HG02852 (cell line): ENCODE measurements around the gene NSRP1.
A peak's percentile ranks its signal among the peaks of the same experiment; 100 is the strongest.
"Not testable (repeated sequence)": the region's sequence is repeated elsewhere in the genome, so short reads cannot be mapped to it uniquely, and the experiment has no call there.

Experiments
- ATAC-seq: cut with Tn5 transposase; IDR thresholded peaks from one replicate; pipeline ENCODE4 v1.9.1; 2021; ENCODE audit warnings: mild to moderate bottlenecking, moderate library complexity; ENCODE audit not compliant: unreplicated experiment

The NSRP1 gene

GRCh38 chr17:30116661-30117551, at the start of gene NSRP1:
NSRP1 (plus strand) TSS chr17:30116816; CDS start chr17:30116844, 28 bp downstream.
- peak; percentile 91 for ATAC-seq

DNA sequence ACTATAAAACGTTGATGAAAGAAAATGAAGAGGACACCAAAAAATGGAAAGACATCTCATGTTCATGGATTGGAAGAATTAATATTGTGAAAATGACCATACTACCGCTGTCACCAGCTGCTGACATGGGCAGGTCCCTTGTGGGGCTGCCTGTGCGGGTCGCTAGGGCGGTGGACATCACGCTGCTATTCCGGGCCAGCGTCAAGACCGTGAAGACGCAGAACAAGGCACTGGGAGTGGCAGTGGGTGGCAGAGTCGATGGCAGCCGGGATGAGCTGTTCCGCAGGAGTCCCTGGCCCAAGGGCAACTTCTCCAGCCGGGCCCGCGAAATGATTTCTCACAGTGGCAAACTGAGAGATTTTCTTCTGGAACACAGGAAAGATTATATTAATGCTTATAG, 48.2 kb upstream of the NSRP1 start:
- ATAC-seq, result no peak

- ATAC-seq, result no peak
These were observed 42.4 kb upstream of the NSRP1 start for GRCh38 chr17:30074254-30074653.

DNA sequence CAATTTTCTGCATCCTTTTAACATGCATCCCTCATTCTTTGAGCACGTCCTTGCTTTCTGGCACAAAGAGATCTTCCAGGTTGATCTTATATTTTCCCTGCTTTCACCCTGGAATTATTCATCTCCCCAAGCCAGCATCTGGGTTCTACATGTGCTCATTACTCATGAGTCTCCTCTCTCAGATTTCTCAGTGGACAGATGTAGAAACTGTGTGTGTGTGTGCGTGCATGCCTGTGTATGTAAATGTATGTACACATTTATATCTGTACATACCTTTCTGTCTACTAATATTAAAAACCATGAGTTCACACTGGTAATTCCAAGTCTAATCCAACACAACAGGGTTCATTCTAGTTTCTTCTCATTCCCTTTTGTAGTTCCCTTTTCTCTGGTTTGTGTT, 41.9 kb upstream of the NSRP1 start:
- no peak for ATAC-seq

- no peak for ATAC-seq
These were observed 33.8 kb upstream of the NSRP1 start for GRCh38 chr17:30082773-30083172.

GRCh38 chr17:30084788-30085187, 31.8 kb upstream of the NSRP1 start:
- no peak for ATAC-seq

- no peak for ATAC-seq
These were observed 29.7 kb upstream of the NSRP1 start for GRCh38 chr17:30086896-30087295.

DNA sequence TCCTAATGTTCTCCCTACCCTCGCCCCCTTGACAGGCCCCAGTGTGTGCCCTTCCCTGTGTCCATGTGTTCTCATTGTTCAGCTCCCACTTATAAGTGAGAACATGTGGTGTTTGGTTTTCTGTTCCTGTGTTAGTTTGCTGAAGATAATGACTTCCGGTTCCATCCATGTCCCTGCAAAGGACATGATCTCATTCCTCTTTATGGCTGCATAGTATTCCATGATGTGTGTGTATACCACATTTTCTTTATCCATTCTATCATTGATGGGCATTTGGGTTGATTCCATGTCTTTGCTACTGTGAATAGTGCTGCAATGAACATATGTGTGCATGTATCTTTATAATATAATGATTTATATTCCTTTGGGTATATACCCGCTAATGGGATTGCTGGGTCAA, 29.2 kb upstream of the NSRP1 start:
- ATAC-seq, result not testable (repeated sequence)

GRCh38 chr17:30091121-30091670, 25.4 kb upstream of the NSRP1 start:
- no peak for ATAC-seq

GRCh38 chr17:30091771-30092170, 24.8 kb upstream of the NSRP1 start:
- ATAC-seq, result no peak

- no peak for ATAC-seq
These were observed 23.7 kb upstream of the NSRP1 start for GRCh38 chr17:30092886-30093285.

- ATAC-seq, result no peak
These were observed 23.0 kb upstream of the NSRP1 start for GRCh38 chr17:30093463-30094147.

DNA sequence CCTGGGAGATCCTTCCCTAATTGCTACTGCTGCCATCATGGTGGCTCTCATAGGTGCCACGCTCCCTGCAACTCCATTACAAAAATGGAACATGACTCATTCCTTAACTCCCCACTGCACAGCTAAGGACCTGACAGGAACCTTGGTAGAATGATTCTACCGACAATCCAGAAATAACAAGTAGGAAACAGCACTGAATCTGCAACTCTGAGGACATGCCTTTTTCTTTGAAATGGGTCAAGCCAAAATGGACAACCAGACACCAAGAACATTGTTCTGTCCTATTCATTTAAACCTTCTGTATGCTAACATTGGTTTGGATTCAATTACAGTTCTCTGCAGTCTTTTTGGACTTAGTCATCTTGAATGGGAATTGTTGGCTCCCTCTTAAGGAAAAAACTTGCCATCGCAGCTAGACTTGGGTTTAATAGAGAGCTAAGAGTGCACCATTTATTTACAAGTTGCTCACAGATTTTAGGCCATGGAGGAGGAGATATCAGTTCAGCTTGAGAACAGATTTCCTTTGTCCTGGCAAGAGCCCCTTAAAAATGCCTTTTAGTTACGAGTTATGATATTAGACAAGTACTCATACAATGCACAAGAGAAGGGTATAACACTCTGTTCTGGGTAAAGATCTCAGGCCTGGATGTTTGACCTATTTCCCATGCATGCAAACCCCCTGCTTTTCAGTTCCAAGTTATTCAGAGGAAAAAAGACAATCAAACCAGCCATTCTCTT, 20.9 kb upstream of the NSRP1 start:
- no peak for ATAC-seq

DNA sequence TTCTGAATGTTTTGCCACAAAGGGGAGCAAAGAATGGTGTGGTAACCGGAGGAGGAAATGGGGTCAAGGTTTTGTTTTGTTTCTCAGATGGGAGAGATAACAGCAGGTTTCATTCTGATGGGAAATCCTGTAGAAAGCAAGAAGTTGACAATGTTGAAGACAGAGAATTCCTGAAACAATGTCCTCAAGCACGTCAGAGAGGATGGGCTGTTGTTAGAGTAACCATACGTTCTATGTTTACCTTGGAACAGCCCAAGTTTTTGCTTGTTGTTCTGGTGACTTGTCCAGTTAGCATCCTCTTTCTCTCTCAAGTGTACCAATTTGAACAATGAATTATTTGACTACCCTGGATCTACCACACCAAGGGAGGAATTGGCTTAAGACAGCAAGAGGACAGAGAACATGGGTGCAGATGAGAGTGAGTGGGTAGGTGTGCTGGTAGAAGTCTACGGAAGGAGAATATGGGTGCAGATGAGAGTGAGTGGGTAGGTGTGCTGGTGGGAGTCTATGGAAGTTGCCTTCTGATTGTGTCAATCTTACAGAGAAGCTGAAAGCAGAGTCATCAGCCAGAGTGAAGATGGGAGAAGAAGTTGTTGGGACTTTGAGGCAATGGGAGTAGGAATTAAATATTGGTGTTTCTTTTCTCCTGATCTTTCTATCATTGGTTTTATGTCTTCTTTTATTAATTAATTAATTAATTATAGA, 14.8 kb upstream of the NSRP1 start:
- no peak for ATAC-seq

DNA sequence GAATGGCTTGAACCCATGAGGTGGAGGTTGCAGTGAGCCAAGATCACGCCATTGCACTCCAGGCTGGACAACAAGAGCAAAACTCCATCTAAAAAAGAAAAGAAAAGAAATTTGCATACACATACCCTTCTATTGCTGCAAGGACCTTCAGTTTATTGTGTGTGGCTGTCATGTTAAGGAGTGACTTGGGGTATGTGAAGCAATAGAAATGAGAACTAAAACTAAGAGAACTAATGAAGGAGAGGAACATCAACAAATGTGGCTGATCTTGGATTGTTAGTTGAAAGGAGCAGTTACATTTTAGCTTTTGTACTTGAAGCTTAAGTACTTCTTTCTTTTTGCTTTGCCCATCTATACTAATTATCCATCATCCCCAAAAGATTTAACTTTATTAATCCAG, 12.7 kb upstream of the NSRP1 start:
- no peak for ATAC-seq

GRCh38 chr17:30104575-30105339, 11.9 kb upstream of the NSRP1 start:
- no peak for ATAC-seq

DNA sequence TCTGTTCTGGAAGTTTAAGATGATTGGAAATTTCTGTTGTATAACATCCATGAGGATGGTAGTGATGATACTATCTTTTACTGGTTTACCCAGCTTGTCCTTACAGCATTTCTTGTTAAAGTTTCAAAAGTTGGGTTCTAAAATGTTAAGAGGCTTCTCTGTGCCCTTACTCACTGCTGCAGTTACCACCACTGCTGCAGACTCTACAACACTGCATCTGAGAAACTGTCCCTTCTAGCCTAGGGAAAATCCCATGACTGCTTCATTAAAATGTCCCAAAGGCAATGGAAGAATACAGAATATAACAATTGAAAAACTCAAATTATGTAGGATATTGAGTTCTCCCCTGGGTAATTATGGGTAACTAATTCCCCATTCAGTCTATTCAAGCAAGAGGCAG, 3.8 kb upstream of the NSRP1 start:
- ATAC-seq, result no peak

DNA sequence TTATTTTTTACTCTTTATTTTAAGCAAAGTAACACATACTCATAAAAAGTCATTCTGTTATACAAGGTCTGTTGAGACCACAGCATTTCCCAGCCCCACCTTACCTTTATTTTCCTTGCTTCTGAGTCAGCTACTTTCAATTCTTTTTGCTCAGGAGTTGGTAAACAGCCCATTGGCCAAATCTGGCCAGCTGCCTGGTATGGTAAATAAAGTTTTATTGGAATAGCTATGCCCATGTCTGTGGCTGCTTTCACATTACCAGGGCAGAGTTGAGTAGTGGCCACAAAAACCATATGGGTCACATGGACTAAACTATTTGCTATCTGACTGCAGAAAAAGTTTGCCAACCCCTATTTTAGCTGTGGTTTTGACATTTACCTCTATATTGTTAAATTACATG, 3.4 kb upstream of the NSRP1 start:
- no peak for ATAC-seq

DNA sequence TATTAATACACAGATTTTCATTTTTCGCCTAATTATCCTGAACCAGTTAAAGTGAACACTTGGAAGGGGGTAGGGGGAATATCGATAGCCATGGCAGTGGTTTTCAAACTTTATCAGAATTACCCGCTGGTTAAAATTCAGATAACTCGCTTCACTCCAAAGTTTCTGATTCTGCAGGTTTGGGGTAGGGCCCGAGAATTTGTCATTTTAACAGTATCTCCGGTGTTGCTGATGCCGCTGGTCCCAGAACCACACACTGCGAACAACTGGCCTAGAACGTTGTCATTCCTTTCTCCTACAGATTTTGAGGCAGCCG, 313 bp upstream of the NSRP1 start:
- ATAC-seq, result peak; percentile 17

GRCh38 chr17:30117675-30118081, 1.1 kb downstream of the NSRP1 start:
- no peak for ATAC-seq
